ENCODE data around the gene ZMAT5.

ZMAT5 gene

GRCh38 chr22:29702931-29703501 is 63.8 kb downstream of the ZMAT5 start:
- H3K4me3 Mint-ChIP-seq: no peak overlapping the region
- H3K27ac Mint-ChIP-seq (ENCODE audit: low read depth): no peak overlapping the region
- H3K27me3 Mint-ChIP-seq: no peaks in the 10 kb centered on the region
- H3K36me3 Mint-ChIP-seq (ENCODE audit: insufficient read depth): peaks cover 3% of the 10 kb centered on the region
- ATAC-seq (replicated peaks; ENCODE audit: extremely low read depth, poor library complexity, severe bottlenecking): no peak
- no peaks in the 10 kb centered on the region for H3K9me3 Mint-ChIP-seq
- H3K4me1 Mint-ChIP-seq: no peaks in the 10 kb centered on the region
- DNase-seq (ENCODE audit: low spot score in 2 of 2): no peak

- Mint-ChIP-seq H3K4me3 (no peak overlapping the region), H3K36me3 (ENCODE audit: insufficient read depth) (peaks cover 3% of the 10 kb centered on the region), H3K27me3 (no peaks in the 10 kb centered on the region), H3K4me1 (no peaks in the 10 kb centered on the region), H3K27ac (ENCODE audit: low read depth) (no peak overlapping the region), H3K9me3 (no peaks in the 10 kb centered on the region)
- ATAC-seq (replicated peaks; ENCODE audit: extremely low read depth, poor library complexity, severe bottlenecking): no peak
- no peak for DNase-seq (ENCODE audit: low spot score in 2 of 2)
Observed at GRCh38 chr22:29702000-29702930, 64.5 kb downstream of the ZMAT5 start.

- H3K27me3 Mint-ChIP-seq: no peaks in the 10 kb centered on the region
- DNase-seq (ENCODE audit: low spot score in 2 of 2) (no peak), ATAC-seq (replicated peaks; ENCODE audit: extremely low read depth, poor library complexity, severe bottlenecking) (no peak)
- peaks cover 10% of the 10 kb centered on the region for H3K36me3 Mint-ChIP-seq (ENCODE audit: insufficient read depth)
- no peak overlapping the region for H3K27ac Mint-ChIP-seq (ENCODE audit: low read depth)
- H3K4me3 Mint-ChIP-seq: no peak overlapping the region
- H3K9me3 Mint-ChIP-seq: no peaks in the 10 kb centered on the region
- H3K4me1 Mint-ChIP-seq: no peaks in the 10 kb centered on the region
Observed at GRCh38 chr22:29701155-29701999, 65.4 kb downstream of the ZMAT5 start.

- Mint-ChIP-seq H3K27me3 (no peaks in the 10 kb centered on the region), H3K9me3 (no peaks in the 10 kb centered on the region), H3K4me1 (no peaks in the 10 kb centered on the region), H3K36me3 (ENCODE audit: insufficient read depth) (peaks cover 15% of the 10 kb centered on the region), H3K4me3 (no peak overlapping the region), H3K27ac (ENCODE audit: low read depth) (no peak overlapping the region)
- DNase-seq (ENCODE audit: low spot score in 2 of 2) (no peak), ATAC-seq (replicated peaks; ENCODE audit: extremely low read depth, poor library complexity, severe bottlenecking) (no peak)
Observed at GRCh38 chr22:29700900-29701154, 66.0 kb downstream of the ZMAT5 start.

DNA sequence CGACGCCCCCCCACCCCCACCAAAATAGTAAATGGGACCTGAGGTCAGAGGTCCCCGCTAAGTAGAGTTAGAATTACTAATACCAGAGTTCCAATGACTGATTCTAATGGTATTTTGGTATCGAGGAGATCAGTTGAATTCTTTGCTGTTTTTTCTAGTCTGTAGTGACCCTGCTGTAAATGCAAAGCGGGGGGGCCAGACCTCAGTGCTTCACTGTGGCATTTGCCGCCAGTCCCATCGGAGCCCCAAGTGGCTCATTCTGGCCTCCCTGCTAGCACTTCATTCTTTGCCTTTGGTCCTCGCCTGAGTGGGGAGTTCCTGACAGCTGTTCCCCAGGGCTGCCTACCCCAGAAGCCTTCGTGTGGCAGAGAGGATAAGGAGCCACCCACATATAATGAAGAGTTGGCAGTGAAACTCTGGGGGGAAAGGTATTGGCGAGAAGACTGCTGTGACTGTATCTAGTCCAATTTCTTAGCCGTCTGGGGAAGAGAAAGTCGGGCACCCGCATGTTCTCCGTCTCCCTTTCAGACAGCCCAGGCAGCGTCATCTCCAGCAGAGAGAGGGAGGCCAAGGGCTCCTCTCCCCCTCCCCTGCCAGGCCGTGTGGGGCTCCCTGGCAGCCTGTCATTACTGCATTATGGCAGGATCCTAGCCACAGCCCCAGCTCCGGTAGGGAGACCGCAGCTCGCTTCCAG is 66.5 kb downstream of the ZMAT5 start:
- no peak overlapping the region for H3K4me3 Mint-ChIP-seq
- H3K27ac Mint-ChIP-seq (ENCODE audit: low read depth): no peak overlapping the region
- no peaks in the 10 kb centered on the region for H3K4me1 Mint-ChIP-seq
- no peak for ATAC-seq (replicated peaks; ENCODE audit: extremely low read depth, poor library complexity, severe bottlenecking)
- H3K9me3 Mint-ChIP-seq: no peaks in the 10 kb centered on the region
- H3K27me3 Mint-ChIP-seq: no peaks in the 10 kb centered on the region
- H3K36me3 Mint-ChIP-seq (ENCODE audit: insufficient read depth): peaks cover 18% of the 10 kb centered on the region
- no peak for DNase-seq (ENCODE audit: low spot score in 2 of 2)

DNA sequence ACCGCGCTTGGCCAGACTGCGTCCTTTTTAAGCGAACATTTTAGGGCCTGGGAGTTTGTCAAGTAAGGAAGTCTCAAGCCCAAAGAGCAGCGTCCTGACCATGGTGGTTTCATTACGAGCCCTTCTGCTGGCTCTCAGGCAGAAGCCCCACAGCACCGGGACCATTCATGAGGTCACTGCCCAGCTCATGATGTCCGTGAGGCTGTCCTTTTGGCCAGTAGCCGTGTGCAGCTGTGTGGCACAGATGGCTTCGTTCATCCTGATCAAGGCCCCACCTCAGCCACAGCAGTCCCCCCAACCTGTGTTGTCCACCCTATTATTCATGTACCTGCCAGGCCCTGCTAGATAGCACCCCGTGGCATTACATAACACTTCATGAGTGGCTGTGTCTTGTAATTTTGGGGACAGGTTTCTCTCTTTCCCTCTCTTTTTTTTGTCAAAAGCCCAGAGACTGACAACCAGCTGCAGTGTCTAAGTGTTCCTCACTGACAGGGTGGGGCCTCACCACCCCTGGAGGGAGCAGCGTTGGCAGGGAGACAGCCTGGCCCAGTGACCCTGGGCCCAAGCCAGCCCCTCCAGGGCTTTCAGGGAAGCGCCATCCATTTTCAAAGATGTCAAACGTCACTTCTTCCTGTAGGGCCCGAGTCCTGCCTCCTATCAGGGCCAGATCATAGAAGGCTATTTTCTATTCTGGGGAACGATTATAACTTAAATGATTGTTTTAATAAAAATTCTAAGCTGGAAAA is 68.8 kb downstream of the ZMAT5 start:
- ATAC-seq (replicated peaks; ENCODE audit: extremely low read depth, poor library complexity, severe bottlenecking) (no peak), DNase-seq (ENCODE audit: low spot score in 2 of 2) (no peak)
- peaks cover 24% of the 10 kb centered on the region for H3K36me3 Mint-ChIP-seq (ENCODE audit: insufficient read depth)
- no peaks in the 10 kb centered on the region for H3K4me1 Mint-ChIP-seq
- no peaks in the 10 kb centered on the region for H3K27me3 Mint-ChIP-seq
- H3K27ac Mint-ChIP-seq (ENCODE audit: low read depth): no peak overlapping the region
- H3K9me3 Mint-ChIP-seq: no peaks in the 10 kb centered on the region
- H3K4me3 Mint-ChIP-seq: no peak overlapping the region

DNA sequence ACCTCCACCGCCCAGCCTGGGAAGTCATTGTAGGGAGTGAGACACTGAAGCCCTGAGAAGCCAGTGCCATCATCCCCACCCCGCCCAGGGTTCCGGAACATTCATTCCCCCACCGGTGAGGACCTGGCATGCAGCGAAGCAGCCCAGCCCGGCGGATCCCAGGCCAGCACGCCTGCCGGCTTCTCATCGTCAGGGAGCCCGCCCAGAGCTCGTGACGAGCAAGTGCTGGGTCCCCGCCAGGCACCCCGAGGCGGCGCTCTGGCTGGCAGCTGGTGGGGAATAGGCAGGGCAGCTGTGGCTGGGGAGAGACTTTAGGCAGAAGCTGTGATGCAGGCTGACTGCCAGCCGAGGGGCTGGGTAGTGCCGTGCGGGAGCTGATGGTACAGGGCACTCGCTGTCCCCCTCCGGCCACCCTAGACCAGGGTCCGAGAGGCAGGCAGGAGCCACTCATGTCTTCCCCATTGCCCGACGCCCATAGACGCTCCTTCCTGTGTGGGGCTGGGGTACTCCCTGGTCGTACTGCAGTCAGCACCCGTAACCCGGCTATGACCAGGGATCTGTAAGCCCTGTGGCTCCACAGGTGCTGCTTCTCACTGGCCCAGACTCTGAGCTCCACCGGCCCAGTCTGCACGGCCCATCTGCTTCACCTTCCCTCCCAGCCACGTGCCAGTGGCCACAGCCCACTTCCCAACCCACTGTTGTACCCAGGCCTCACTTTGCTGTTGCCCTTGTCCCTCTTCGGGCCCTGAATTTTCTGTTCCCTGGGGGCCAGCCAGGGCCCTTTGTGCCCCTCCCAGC is 71.5 kb downstream of the ZMAT5 start:
- DNase-seq (ENCODE audit: low spot score in 2 of 2): no peak
- no peak for ATAC-seq (replicated peaks; ENCODE audit: extremely low read depth, poor library complexity, severe bottlenecking)
- H3K27ac Mint-ChIP-seq (ENCODE audit: low read depth): no peak overlapping the region
- H3K27me3 Mint-ChIP-seq: no peaks in the 10 kb centered on the region
- H3K9me3 Mint-ChIP-seq: no peaks in the 10 kb centered on the region
- no peak overlapping the region for H3K4me3 Mint-ChIP-seq
- peaks cover 24% of the 10 kb centered on the region for H3K36me3 Mint-ChIP-seq (ENCODE audit: insufficient read depth)
- H3K4me1 Mint-ChIP-seq: no peaks in the 10 kb centered on the region

GRCh38 chr22:29693671-29694070 is 73.1 kb downstream of the ZMAT5 start:
- H3K4me3 Mint-ChIP-seq: no peak overlapping the region
- H3K27ac Mint-ChIP-seq (ENCODE audit: low read depth): no peak overlapping the region
- ATAC-seq (replicated peaks; ENCODE audit: extremely low read depth, poor library complexity, severe bottlenecking) (no peak), DNase-seq (ENCODE audit: low spot score in 2 of 2) (no peak)
- no peaks in the 10 kb centered on the region for H3K4me1 Mint-ChIP-seq
- H3K36me3 Mint-ChIP-seq (ENCODE audit: insufficient read depth): peaks cover 25% of the 10 kb centered on the region
- no peaks in the 10 kb centered on the region for H3K9me3 Mint-ChIP-seq
- H3K27me3 Mint-ChIP-seq: no peaks in the 10 kb centered on the region

- no peak for ATAC-seq (replicated peaks; ENCODE audit: extremely low read depth, poor library complexity, severe bottlenecking)
- Mint-ChIP-seq H3K4me1 (no peaks in the 10 kb centered on the region), H3K27ac (ENCODE audit: low read depth) (no peak overlapping the region), H3K36me3 (ENCODE audit: insufficient read depth) (peaks cover 24% of the 10 kb centered on the region), H3K4me3 (no peak overlapping the region), H3K27me3 (no peaks in the 10 kb centered on the region), H3K9me3 (no peaks in the 10 kb centered on the region)
- DNase-seq (ENCODE audit: low spot score in 2 of 2): no peak
Observed at GRCh38 chr22:29693161-29693560, 73.6 kb downstream of the ZMAT5 start.

DNA sequence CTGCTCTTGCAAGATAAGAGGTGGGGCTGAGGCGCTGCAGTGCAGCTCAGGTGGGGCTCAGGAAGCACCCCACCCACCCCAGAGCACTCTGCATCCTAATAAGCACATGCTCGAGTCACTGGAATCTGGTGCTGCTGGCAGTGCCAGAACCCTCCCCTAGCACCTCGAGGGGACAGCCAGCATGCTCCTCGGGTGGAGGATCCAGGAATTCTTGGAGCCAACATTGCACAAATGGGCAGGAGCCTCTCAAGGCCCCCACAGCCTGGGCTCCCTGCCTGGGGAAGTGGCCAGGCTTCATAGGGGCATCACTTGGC is 74.5 kb downstream of the ZMAT5 start:
- H3K4me1 Mint-ChIP-seq: no peaks in the 10 kb centered on the region
- H3K9me3 Mint-ChIP-seq: no peaks in the 10 kb centered on the region
- no peak for ATAC-seq (replicated peaks; ENCODE audit: extremely low read depth, poor library complexity, severe bottlenecking)
- H3K36me3 Mint-ChIP-seq (ENCODE audit: insufficient read depth): peaks cover 23% of the 10 kb centered on the region
- H3K27me3 Mint-ChIP-seq: no peaks in the 10 kb centered on the region
- H3K27ac Mint-ChIP-seq (ENCODE audit: low read depth): no peak overlapping the region
- H3K4me3 Mint-ChIP-seq: no peak overlapping the region
- DNase-seq (ENCODE audit: low spot score in 2 of 2): no peak

GRCh38 chr22:29691636-29692326 is 75.0 kb downstream of the ZMAT5 start:
- DNase-seq (ENCODE audit: low spot score in 2 of 2): no peak
- Mint-ChIP-seq H3K9me3 (no peaks in the 10 kb centered on the region), H3K27ac (ENCODE audit: low read depth) (no peak overlapping the region), H3K27me3 (no peaks in the 10 kb centered on the region), H3K36me3 (ENCODE audit: insufficient read depth) (peaks cover 20% of the 10 kb centered on the region), H3K4me3 (no peak overlapping the region), H3K4me1 (no peaks in the 10 kb centered on the region)
- ATAC-seq (replicated peaks; ENCODE audit: extremely low read depth, poor library complexity, severe bottlenecking): no peak

Measured in central memory CD8-positive, alpha-beta T cell (primary cell).